Mesenchymal stem cell (in vitro differentiated cells and primary cell): ENCODE data around the gene BANF1.

ENCODE experiments used
- DNase-seq: peaks from one replicate; pipeline ENCODE4 v3.0.0-alpha.2; 2013
- H2AFZ ChIP-seq: one replicate; pipeline ENCODE4 v1.6.1; 2013; ENCODE audit warnings: low read depth, mild to moderate bottlenecking, control low read depth, inconsistent platforms, low read length, moderate library complexity
- H2AK5ac ChIP-seq: 2 replicates; pipeline ENCODE4 v1.6.1; 2013; ENCODE audit warnings: low read length, moderate library complexity, mild to moderate bottlenecking, inconsistent platforms; ENCODE audit not compliant: severe bottlenecking
- H2BK120ac ChIP-seq: one replicate; pipeline ENCODE4 v1.6.1; 2013; ENCODE audit warnings: low read depth, mild to moderate bottlenecking, inconsistent platforms, low read length, moderate library complexity
- H2BK12ac ChIP-seq, 2 experiments: one replicate each; pipeline ENCODE4 v1.6.1; 2013; ENCODE audit warnings: inconsistent platforms in 2 of 2, low read length in 2 of 2, mild to moderate bottlenecking in 2 of 2, moderate library complexity in 2 of 2, control low read depth in 1 of 2
- H2BK15ac ChIP-seq: one replicate; pipeline ENCODE4 v1.6.1; 2013; ENCODE audit warnings: mild to moderate bottlenecking, low read depth, inconsistent platforms; ENCODE audit not compliant: poor library complexity, severe bottlenecking
- H2BK5ac ChIP-seq: 2 replicates; pipeline ENCODE4 v1.6.1; 2013; ENCODE audit warnings: low read depth, mild to moderate bottlenecking, low read length, control low read depth, inconsistent platforms; ENCODE audit not compliant: poor library complexity, severe bottlenecking
- H3K14ac ChIP-seq, 2 experiments: one replicate each; pipeline ENCODE4 v1.6.1; 2013; ENCODE audit warnings: inconsistent platforms in 2 of 2, low read length in 2 of 2, control low read depth in 1 of 2, mild to moderate bottlenecking in 1 of 2, moderate library complexity in 1 of 2
- H3K18ac ChIP-seq, 2 experiments: one replicate each; pipeline ENCODE4 v1.6.1; 2013; ENCODE audit warnings: inconsistent platforms in 2 of 2, low read length in 2 of 2, control low read depth in 1 of 2, low read depth in 1 of 2, mild to moderate bottlenecking in 1 of 2
- H3K23ac ChIP-seq, 2 experiments: one replicate each; pipeline ENCODE4 v1.6.1; 2013; ENCODE audit warnings: inconsistent platforms in 2 of 2, low read length in 2 of 2, mild to moderate bottlenecking in 2 of 2, moderate library complexity in 2 of 2, control low read depth in 1 of 2
- H3K27ac ChIP-seq: 2 replicates; pipeline ENCODE4 v1.5.1; 2013; ENCODE audit warnings: mild to moderate bottlenecking, moderate library complexity, low read length, control low read depth, inconsistent platforms; ENCODE audit not compliant: poor library complexity, severe bottlenecking
- H3K27me3 ChIP-seq, 2 experiments: 2 replicates each; pipeline versions ENCODE4 v1.6.1 to v1.7.0; 2013; ENCODE audit warnings: low read length in 2 of 2, mild to moderate bottlenecking in 2 of 2, moderate library complexity in 2 of 2, control low read depth in 1 of 2, inconsistent platforms in 1 of 2; ENCODE audit not compliant: control insufficient read depth in 1 of 2, insufficient read depth in 1 of 2
- H3K36me3 ChIP-seq, 2 experiments: 2 replicates each; pipeline versions ENCODE4 v1.6.1 to v1.7.0; 2013; ENCODE audit warnings: low read length in 2 of 2, control low read depth in 1 of 2, inconsistent platforms in 1 of 2, low read depth in 1 of 2, mild to moderate bottlenecking in 1 of 2; ENCODE audit not compliant: insufficient read depth in 2 of 2, control insufficient read depth in 1 of 2
- H3K4ac ChIP-seq, 2 experiments: one replicate each; pipeline ENCODE4 v1.6.1; 2013; ENCODE audit warnings: inconsistent platforms in 2 of 2, low read length in 2 of 2, mild to moderate bottlenecking in 2 of 2, moderate library complexity in 2 of 2, control low read depth in 1 of 2, low read depth in 1 of 2
- H3K4me1 ChIP-seq: 2 replicates; pipeline ENCODE4 v1.6.1; 2013; ENCODE audit warnings: low read depth, low read length, control low read depth; ENCODE audit not compliant: control insufficient read depth, insufficient read depth
- H3K4me2 ChIP-seq: 2 replicates; pipeline ENCODE4 v1.6.1; 2013; ENCODE audit warnings: low read length, mild to moderate bottlenecking, inconsistent platforms; ENCODE audit not compliant: poor library complexity, severe bottlenecking
- H3K4me3 ChIP-seq, 2 experiments: 2 replicates each; pipeline versions ENCODE4 v1.5.1 to v1.7.0; 2013; ENCODE audit warnings: low read length in 2 of 2, mild to moderate bottlenecking in 2 of 2, control low read depth in 1 of 2, low read depth in 1 of 2; ENCODE audit not compliant: insufficient read depth in 1 of 2
- H3K79me1 ChIP-seq: replicated peaks from 2 replicates; pipeline ENCODE4 v1.6.1; 2013; ENCODE audit warnings: mild to moderate bottlenecking, control low read depth, low read length, inconsistent platforms; ENCODE audit not compliant: poor library complexity, severe bottlenecking
- H3K9ac ChIP-seq: 2 replicates; pipeline ENCODE4 v1.7.0; 2013; ENCODE audit warnings: mild to moderate bottlenecking, low read length, moderate library complexity
- H3K9me3 ChIP-seq: 2 replicates; pipeline ENCODE4 v1.7.0; 2013; ENCODE audit warnings: mild to moderate bottlenecking, low read length; ENCODE audit not compliant: control insufficient read depth
- H4K8ac ChIP-seq: one replicate; pipeline ENCODE4 v1.6.1; 2013; ENCODE audit warnings: inconsistent platforms, mild to moderate bottlenecking, low read length, moderate library complexity
- H4K91ac ChIP-seq: one replicate; pipeline ENCODE4 v1.6.1; 2013; ENCODE audit warnings: mild to moderate bottlenecking, low read length, inconsistent platforms
- WGBS: methylation state at CpG from one replicate; pipeline ENCODE4 v1.1.7; 2013; ENCODE audit warnings: mixed read lengths; 5-methylcytosine and 5-hydroxymethylcytosine counted together

The BANF1 gene

GRCh38 chr11:65972116-65972515 lies 30.2 kb upstream of the BANF1 start:
- H3K4me3 ChIP-seq, result no peak overlapping the region
- peaks cover 66 to 68% of the 10 kb centered on the region in 2 experiments for H3K36me3 ChIP-seq
- H2BK15ac ChIP-seq, result no peak overlapping the region
- no peak overlapping the region for H3K23ac ChIP-seq
- peaks cover 30% of the 10 kb centered on the region for H3K79me1 ChIP-seq
- H3K27ac ChIP-seq, result no peak overlapping the region
- no peaks in the 10 kb centered on the region for H3K9me3 ChIP-seq
- 100% methylated on average over 3 of the region's 8 CpGs for WGBS
- no peak overlapping the region for H2BK12ac ChIP-seq
- no peak overlapping the region for H2BK5ac ChIP-seq
- no peak for DNase-seq
- no peaks in the 10 kb centered on the region for H3K27me3 ChIP-seq
- no peak overlapping the region for H3K9ac ChIP-seq
- H3K4me1 ChIP-seq, result no peaks in the 10 kb centered on the region
- H3K18ac ChIP-seq, result no peak overlapping the region
- no peak overlapping the region for H3K4me2 ChIP-seq
- H4K8ac ChIP-seq, result no peak overlapping the region
- H2AFZ ChIP-seq, result no peak overlapping the region
- no peak overlapping the region for H2BK120ac ChIP-seq
- H2AK5ac ChIP-seq, result no peak overlapping the region
- no peak overlapping the region for H3K14ac ChIP-seq
- no peak overlapping the region for H3K4ac ChIP-seq
- H4K91ac ChIP-seq, result no peak overlapping the region

DNA sequence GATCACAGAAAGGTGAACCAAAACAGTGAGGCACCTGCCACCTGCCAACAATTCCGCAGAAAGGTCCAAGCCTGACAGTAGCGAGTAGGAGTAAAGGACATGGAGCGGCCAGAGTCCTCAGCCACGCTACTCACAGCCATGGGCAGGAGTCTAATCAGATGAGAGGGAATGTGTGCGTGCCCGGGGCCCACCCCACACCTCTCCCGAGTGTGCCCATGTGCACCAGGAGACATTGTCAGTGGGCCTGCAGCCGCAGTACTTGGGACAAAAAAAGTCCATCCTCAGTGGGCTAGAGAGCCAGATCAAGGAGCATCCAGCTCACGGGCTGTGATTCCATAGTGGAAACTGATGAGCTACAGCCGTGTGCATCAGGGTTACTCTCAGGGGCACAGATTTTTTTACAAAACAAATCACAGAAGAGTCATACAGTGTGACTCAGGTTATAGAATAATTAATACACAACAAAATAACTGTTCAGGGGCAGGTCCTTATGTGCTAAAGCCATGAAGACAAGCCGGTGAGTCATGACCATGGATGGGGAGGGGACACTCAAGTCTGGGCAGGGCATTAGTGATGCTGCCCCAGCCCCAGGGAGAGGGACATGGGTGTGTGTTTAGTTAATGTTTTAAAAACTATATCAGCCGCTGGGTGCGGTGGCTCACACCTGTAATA lies 28.7 kb upstream of the BANF1 start:
- Histone ChIP-seq H3K4ac (no peak overlapping the region), H3K23ac (no peak overlapping the region), H4K91ac (no peak overlapping the region), H3K79me1 (peaks cover 22% of the 10 kb centered on the region), H3K36me3 (peaks cover 66 to 68% of the 10 kb centered on the region in 2 experiments), H3K9ac (no peak overlapping the region), H3K18ac (no peak overlapping the region), H2BK120ac (no peak overlapping the region), H3K4me3 (no peak overlapping the region), H3K27ac (no peak overlapping the region), H2AFZ (no peak overlapping the region), H3K27me3 (no peaks in the 10 kb centered on the region), H2BK12ac (no peak overlapping the region), H4K8ac (no peak overlapping the region), H3K4me1 (no peaks in the 10 kb centered on the region), H3K9me3 (no peaks in the 10 kb centered on the region), H2AK5ac (no peak overlapping the region), H3K14ac (no peak overlapping the region), H2BK15ac (no peak overlapping the region), H3K4me2 (no peak overlapping the region), H2BK5ac (no peak overlapping the region)
- WGBS, result 97% methylated on average over 10 of the region's 13 CpGs
- no peak for DNase-seq

DNA sequence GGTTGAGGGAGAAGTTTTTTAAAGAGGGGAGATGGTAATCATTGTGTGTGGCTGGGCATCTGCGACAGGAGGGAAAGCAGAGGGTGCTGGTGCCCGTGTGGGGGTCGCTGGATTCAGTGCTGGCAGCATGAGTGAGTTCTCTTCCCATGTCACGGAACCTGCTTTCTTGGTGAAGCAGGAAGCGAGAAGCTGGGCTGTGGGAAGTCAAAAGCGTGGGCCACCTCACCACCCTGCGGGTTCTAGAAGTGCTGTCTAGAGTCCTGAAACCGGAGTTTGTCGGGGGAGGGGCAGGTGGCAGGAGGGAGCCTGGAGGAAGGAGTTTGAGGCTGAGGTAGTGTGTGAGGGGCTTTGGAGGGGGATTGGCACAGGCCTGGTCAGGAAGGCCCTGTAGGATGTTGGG lies 26.5 kb upstream of the BANF1 start:
- H2BK12ac ChIP-seq, result no peak overlapping the region
- no peak for DNase-seq
- H3K4me3 ChIP-seq, result no peak overlapping the region
- no peak overlapping the region for H2BK5ac ChIP-seq
- no peak overlapping the region for H3K23ac ChIP-seq
- WGBS, result 99% methylated on average over 9 of the region's 9 CpGs
- H4K91ac ChIP-seq, result no peak overlapping the region
- no peaks in the 10 kb centered on the region for H3K9me3 ChIP-seq
- no peak overlapping the region for H3K18ac ChIP-seq
- H3K4ac ChIP-seq, result no peak overlapping the region
- H3K4me1 ChIP-seq, result no peaks in the 10 kb centered on the region
- no peak overlapping the region for H2AK5ac ChIP-seq
- no peak overlapping the region for H3K27ac ChIP-seq
- H2BK120ac ChIP-seq, result no peak overlapping the region
- no peak overlapping the region for H3K14ac ChIP-seq
- H3K36me3 ChIP-seq, result peaks cover 58 to 63% of the 10 kb centered on the region in 2 experiments
- no peak overlapping the region for H3K4me2 ChIP-seq
- no peak overlapping the region for H4K8ac ChIP-seq
- H2AFZ ChIP-seq, result no peak overlapping the region
- H2BK15ac ChIP-seq, result no peak overlapping the region
- peaks cover 6% of the 10 kb centered on the region for H3K79me1 ChIP-seq
- no peaks in the 10 kb centered on the region for H3K27me3 ChIP-seq
- H3K9ac ChIP-seq, result no peak overlapping the region

DNA sequence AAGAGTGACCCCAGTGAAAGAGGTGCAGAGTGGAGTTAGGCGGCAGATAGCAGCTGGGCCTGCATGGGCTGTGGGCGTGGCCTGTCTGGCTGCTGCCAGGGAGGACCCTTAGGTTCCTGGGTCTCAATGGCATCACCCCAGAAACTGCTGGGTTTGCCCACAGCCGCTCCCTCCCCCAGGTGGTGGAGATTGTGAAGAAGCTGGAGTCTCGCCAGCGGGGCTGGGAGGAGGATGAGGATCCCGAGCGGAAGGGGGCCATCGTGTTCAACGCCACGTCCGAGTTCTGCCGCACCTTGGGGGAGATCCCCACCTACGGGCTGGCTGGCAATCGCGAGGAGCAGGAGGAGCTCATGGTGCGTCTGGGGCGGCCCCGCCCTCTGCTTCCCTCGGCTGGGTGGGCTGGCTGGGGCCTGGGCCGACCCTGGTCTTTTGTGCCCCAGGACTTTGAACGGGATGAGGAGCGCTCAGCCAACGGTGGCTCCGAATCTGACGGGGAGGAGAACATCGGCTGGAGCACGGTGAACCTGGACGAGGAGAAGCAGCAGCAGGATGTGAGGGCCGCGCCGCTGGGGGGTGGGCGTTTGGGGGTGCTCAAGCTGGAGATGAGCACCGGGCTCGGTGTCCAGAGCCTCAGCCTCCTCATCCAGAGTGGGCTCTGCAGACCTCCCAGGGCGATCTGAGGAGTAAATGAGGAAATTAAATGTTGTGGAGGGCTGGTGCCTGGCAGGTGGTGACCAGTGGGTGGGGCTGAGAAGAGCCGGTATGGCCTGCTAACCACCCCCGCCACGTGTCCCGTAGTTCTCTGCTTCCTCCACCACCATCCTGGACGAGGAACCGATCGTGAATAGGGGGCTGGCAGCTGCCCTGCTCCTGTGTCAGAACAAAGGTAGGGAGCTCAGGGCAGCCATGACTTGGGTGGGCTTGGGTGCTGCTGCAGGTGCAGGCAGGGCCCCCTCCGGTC lies 25.8 kb upstream of the BANF1 start:
- no peak overlapping the region for H2AK5ac ChIP-seq
- 90% methylated on average over 41 of the region's 43 CpGs for WGBS
- H3K4me1 ChIP-seq, result no peaks in the 10 kb centered on the region

More for the DNA sequence above, 25.8 kb upstream of the BANF1 start:
- Histone ChIP-seq H2BK15ac (no peak overlapping the region), H3K4me2 (no peak overlapping the region), H3K27me3 (no peaks in the 10 kb centered on the region), H3K36me3 (peaks cover 62 to 63% of the 10 kb centered on the region in 2 experiments), H2BK5ac (no peak overlapping the region), H4K8ac (no peak overlapping the region), H3K9me3 (no peaks in the 10 kb centered on the region), H3K23ac (no peak overlapping the region), H2BK12ac (no peak overlapping the region), H3K14ac (no peak overlapping the region), H3K27ac (no peak overlapping the region), H2AFZ (no peak overlapping the region), H3K9ac (no peak overlapping the region), H3K4ac (no peak overlapping the region), H4K91ac (no peak overlapping the region), H3K4me3 (no peak overlapping the region), H2BK120ac (no peak overlapping the region), H3K18ac (no peak overlapping the region), H3K79me1 (peaks cover 6% of the 10 kb centered on the region)
- no peak for DNase-seq
